Stimulated activated CD4-positive, alpha-beta T cell treated with anti-CD3 and anti-CD28 coated beads, Interleukin-2, amount 100 ng/mL, for 48 hours (primary cell): ENCODE data around the gene POU6F1.
"Not testable (repeated sequence)": the region's sequence is repeated elsewhere in the genome, so short reads cannot be mapped to it uniquely, and the experiment has no call there.

ENCODE experiments used
- DNase-seq, 2 donors: peaks; one replicate each; pipeline ENCODE4 v3.0.0-alpha.2; 2020

POU6F1 gene

GRCh38 chr12:51227962-51228361, 10.1 kb upstream of the POU6F1 start:
- DNase-seq = no peak

- DNase-seq = not testable (repeated sequence)
Measured at GRCh38 chr12:51227112-51227511, 9.2 kb upstream of the POU6F1 start.

- no peak for DNase-seq
Measured at GRCh38 chr12:51225771-51226170, 7.9 kb upstream of the POU6F1 start.

- no peak for DNase-seq
Measured at GRCh38 chr12:51225234-51225633, 7.4 kb upstream of the POU6F1 start.

- DNase-seq = no peak
Measured at GRCh38 chr12:51224625-51225024, 6.8 kb upstream of the POU6F1 start.

- DNase-seq = no peak
Measured at GRCh38 chr12:51222461-51222860, 4.6 kb upstream of the POU6F1 start.

- DNase-seq = not testable (repeated sequence)
Measured at GRCh38 chr12:51219857-51220256, 2.0 kb upstream of the POU6F1 start.

GRCh38 chr12:51219322-51219721, 1.5 kb upstream of the POU6F1 start:
- DNase-seq = no peak

- DNase-seq = no peak
Measured at GRCh38 chr12:51218607-51219161, 822 bp upstream of the POU6F1 start.

- DNase-seq = peak; percentile 18 to 25
Measured at GRCh38 chr12:51217133-51217967, 512 bp downstream of the POU6F1 start.

- DNase-seq = no peak
Measured at GRCh38 chr12:51216642-51217041, 1.2 kb downstream of the POU6F1 start.

GRCh38 chr12:51214895-51215294, 3.0 kb downstream of the POU6F1 start:
- DNase-seq = no peak

- no peak for DNase-seq
Measured at GRCh38 chr12:51210690-51211395, 7.0 kb downstream of the POU6F1 start.

GRCh38 chr12:51209259-51209658, 8.6 kb downstream of the POU6F1 start:
- DNase-seq = no peak

- DNase-seq = no peak
Measured at GRCh38 chr12:51208016-51208660, 9.7 kb downstream of the POU6F1 start.

GRCh38 chr12:51205350-51205749, 12.5 kb downstream of the POU6F1 start:
- DNase-seq = no peak

GRCh38 chr12:51202718-51203117, 15.1 kb downstream of the POU6F1 start:
- no peak for DNase-seq

- no peak for DNase-seq
Measured at GRCh38 chr12:51200806-51201205, 17.1 kb downstream of the POU6F1 start.

GRCh38 chr12:51200156-51200555, 17.7 kb downstream of the POU6F1 start:
- DNase-seq = no peak

GRCh38 chr12:51199366-51199945, 18.4 kb downstream of the POU6F1 start:
- no peak for DNase-seq

GRCh38 chr12:51198568-51199365, 19.1 kb downstream of the POU6F1 start:
- no peak for DNase-seq
